ENCODE measurements around the gene LRATD1. TPM values are rescaled to one million over a fixed set of nuclear protein-coding genes. Genes with fewer than 3 reads are reported as not detected.
A peak's percentile ranks its signal among the peaks of the same experiment; 100 is the strongest.

LRATD1 gene, protein sequence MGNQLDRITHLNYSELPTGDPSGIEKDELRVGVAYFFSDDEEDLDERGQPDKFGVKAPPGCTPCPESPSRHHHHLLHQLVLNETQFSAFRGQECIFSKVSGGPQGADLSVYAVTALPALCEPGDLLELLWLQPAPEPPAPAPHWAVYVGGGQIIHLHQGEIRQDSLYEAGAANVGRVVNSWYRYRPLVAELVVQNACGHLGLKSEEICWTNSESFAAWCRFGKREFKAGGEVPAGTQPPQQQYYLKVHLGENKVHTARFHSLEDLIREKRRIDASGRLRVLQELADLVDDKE
- total RNA-seq (35.1 and 42.1 TPM in 2 replicates), polyA plus RNA-seq (44.4 and 49.9 TPM in 2 replicates)

GRCh38 chr2:14632133-14632936 is at the start of gene LRATD1:
TSS of gene LRATD1 (plus strand) at chr2:14632717. CDS start at chr2:14633980, 1,263 bp downstream.
- peaks cover 13% of the 10 kb centered on the region for H3K27me3 ChIP-seq
- TF ChIP-seq, protein P1, sequence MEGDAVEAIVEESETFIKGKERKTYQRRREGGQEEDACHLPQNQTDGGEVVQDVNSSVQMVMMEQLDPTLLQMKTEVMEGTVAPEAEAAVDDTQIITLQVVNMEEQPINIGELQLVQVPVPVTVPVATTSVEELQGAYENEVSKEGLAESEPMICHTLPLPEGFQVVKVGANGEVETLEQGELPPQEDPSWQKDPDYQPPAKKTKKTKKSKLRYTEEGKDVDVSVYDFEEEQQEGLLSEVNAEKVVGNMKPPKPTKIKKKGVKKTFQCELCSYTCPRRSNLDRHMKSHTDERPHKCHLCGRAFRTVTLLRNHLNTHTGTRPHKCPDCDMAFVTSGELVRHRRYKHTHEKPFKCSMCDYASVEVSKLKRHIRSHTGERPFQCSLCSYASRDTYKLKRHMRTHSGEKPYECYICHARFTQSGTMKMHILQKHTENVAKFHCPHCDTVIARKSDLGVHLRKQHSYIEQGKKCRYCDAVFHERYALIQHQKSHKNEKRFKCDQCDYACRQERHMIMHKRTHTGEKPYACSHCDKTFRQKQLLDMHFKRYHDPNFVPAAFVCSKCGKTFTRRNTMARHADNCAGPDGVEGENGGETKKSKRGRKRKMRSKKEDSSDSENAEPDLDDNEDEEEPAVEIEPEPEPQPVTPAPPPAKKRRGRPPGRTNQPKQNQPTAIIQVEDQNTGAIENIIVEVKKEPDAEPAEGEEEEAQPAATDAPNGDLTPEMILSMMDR (IDR thresholded peaks at IDR 0.05; ENCODE audit: poor library complexity): no peak
- no peak for TF ChIP-seq EZH2 (IDR thresholded peaks at IDR 0.05; ENCODE audit: borderline replicate concordance)
- no peaks in the 10 kb centered on the region for H3K36me3 ChIP-seq (replicated peaks; ENCODE audit: insufficient read depth, low read depth)
- H3K4me2 ChIP-seq: peak within 1 kb of the TSS; percentile 96
- no peaks in the 10 kb centered on the region for H3K9me2 ChIP-seq (replicated peaks; ENCODE audit: insufficient read depth)
- H4K20me1 ChIP-seq (ENCODE audit: insufficient read depth, poor library complexity, severe bottlenecking): peaks cover 4% of the 10 kb centered on the region
- peak within 1 kb of the TSS; percentile 47 for H3K4me3 ChIP-seq
- peaks cover 39% of the 10 kb centered on the region for H3K79me2 ChIP-seq
- peak within 1 kb of the TSS; percentile 61 for H3K27ac ChIP-seq
- peak within 1 kb of the TSS; percentile 58 for H2AFZ ChIP-seq
- H3K4me1 ChIP-seq (ENCODE audit: insufficient read depth): peaks cover 8% of the 10 kb centered on the region
- no peaks in the 10 kb centered on the region for H3K9me3 ChIP-seq (ENCODE audit: low read depth)
- DNase-seq (ENCODE audit: low spot score): peak; percentile 95
- 3% methylated on average over 61 of the region's 81 CpGs for WGBS (ENCODE audit: low lambda C conversion rate, missing lambda C conversion rate)

DNA sequence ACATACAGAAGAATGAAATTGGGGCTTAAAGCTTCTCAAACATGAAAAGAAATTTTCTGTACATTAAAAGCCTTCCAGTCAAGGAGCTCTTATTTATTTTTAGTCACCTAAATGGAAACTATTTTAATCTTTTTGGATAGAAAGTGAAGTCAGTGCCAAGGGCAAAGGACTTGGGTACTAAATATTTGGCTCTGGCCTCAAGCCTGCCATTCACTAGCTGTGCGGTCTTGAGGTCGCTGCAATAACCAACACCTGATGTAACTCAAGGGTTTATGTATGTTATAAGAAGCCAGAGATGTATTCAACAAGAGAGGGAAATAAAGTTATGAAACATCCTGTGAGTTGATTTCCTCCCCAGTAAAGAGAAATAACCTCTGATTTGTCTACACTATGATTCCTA is 49.5 kb upstream of the LRATD1 start:
- Histone ChIP-seq H2AFZ (no peak overlapping the region), H3K27me3 (no peaks in the 10 kb centered on the region), H3K4me3 (no peak overlapping the region), H3K27ac (no peak overlapping the region), H3K9me2 (replicated peaks; ENCODE audit: insufficient read depth) (no peaks in the 10 kb centered on the region), H3K4me2 (no peak overlapping the region), H3K4me1 (ENCODE audit: insufficient read depth) (no peaks in the 10 kb centered on the region), H3K9me3 (ENCODE audit: low read depth) (no peaks in the 10 kb centered on the region), H3K36me3 (replicated peaks; ENCODE audit: insufficient read depth, low read depth) (no peaks in the 10 kb centered on the region), H4K20me1 (ENCODE audit: insufficient read depth, poor library complexity, severe bottlenecking) (no peaks in the 10 kb centered on the region), H3K79me2 (no peaks in the 10 kb centered on the region)
- no peak for DNase-seq (ENCODE audit: low spot score)
- TF ChIP-seq, protein P1 (IDR thresholded peaks at IDR 0.05; ENCODE audit: poor library complexity): no peak
- TF ChIP-seq EZH2 (IDR thresholded peaks at IDR 0.05; ENCODE audit: borderline replicate concordance) (no peak), EZH2phosphoT487 (IDR thresholded peaks at IDR 0.05; ENCODE audit: low read depth, severe bottlenecking, unreplicated experiment) (no peak)
- WGBS (ENCODE audit: low lambda C conversion rate, missing lambda C conversion rate): 91% methylated on average over 2 of the region's 2 CpGs

DNA sequence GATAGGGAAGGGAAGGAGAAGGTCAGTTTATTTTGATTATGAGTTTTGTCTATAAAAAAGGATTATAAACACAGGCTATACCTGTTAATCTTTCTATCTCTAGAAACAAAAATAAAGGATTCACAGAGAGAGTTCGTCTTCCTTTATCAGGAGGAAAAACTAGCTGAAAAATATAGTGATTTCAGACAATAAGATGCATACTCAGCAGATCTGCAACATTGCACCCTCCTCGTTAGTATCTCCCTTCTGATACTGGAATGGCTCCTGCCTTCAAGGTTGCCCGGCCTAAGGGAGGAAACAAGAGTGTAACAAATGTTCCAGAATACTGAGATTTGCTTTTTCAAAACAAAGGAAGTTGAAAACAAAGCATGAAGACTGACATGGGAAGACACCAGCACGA is 48.7 kb upstream of the LRATD1 start:
- Histone ChIP-seq H3K9me3 (ENCODE audit: low read depth) (no peaks in the 10 kb centered on the region), H3K4me1 (ENCODE audit: insufficient read depth) (no peaks in the 10 kb centered on the region), H4K20me1 (ENCODE audit: insufficient read depth, poor library complexity, severe bottlenecking) (no peaks in the 10 kb centered on the region), H3K27me3 (no peaks in the 10 kb centered on the region), H3K36me3 (replicated peaks; ENCODE audit: insufficient read depth, low read depth) (no peaks in the 10 kb centered on the region), H2AFZ (no peak overlapping the region), H3K79me2 (no peaks in the 10 kb centered on the region), H3K4me2 (no peak overlapping the region), H3K27ac (no peak overlapping the region), H3K9me2 (replicated peaks; ENCODE audit: insufficient read depth) (no peaks in the 10 kb centered on the region), H3K4me3 (no peak overlapping the region)
- no peak for DNase-seq (ENCODE audit: low spot score)
- TF ChIP-seq EZH2phosphoT487 (IDR thresholded peaks at IDR 0.05; ENCODE audit: low read depth, severe bottlenecking, unreplicated experiment): no peak
- TF ChIP-seq EZH2 (IDR thresholded peaks at IDR 0.05; ENCODE audit: borderline replicate concordance): no peak
- TF ChIP-seq, protein P1 (IDR thresholded peaks at IDR 0.05; ENCODE audit: poor library complexity): no peak
- WGBS (ENCODE audit: low lambda C conversion rate, missing lambda C conversion rate): 78% methylated on average over 4 of the region's 4 CpGs

All from hepatocyte (in vitro differentiated cells).